Transverse colon (tissue), 4 donors: ENCODE data around the gene KRTAP10-8. TPM values are rescaled to one million over a fixed set of nuclear protein-coding genes. Genes with fewer than 3 reads are reported as not detected.

ENCODE experiments used
- DNase-seq: peaks from one replicate; pipeline ENCODE4 v3.0.0-alpha.2; 2019
- H3K27ac ChIP-seq, 4 donors: fragments of 200-600 bp; sonication (generic); 2 replicates each; pipeline ENCODE4 v1.5.1; 2016 to 2018; ENCODE audit warnings: inconsistent platforms in 4 of 4
- H3K27me3 ChIP-seq: fragments of 200-600 bp; sonication (generic); 2 replicates; pipeline ENCODE4 v1.5.1; 2017; ENCODE audit warnings: inconsistent platforms
- H3K36me3 ChIP-seq, 4 donors: fragments of 200-600 bp; sonication (generic); 2 replicates each; pipeline ENCODE4 v1.5.1; 2017 to 2019; ENCODE audit warnings: inconsistent platforms in 4 of 4
- H3K4me1 ChIP-seq, 4 donors: fragments of 200-600 bp; sonication (generic); 2 replicates each; pipeline ENCODE4 v1.5.1; 2017 to 2020; ENCODE audit warnings: inconsistent platforms in 4 of 4
- H3K4me3 ChIP-seq, 4 donors: fragments of 200-600 bp; sonication (generic); 1 replicate in 1 of 4; 2 replicates in 3 of 4; pipeline versions ENCODE4 v1.5.1 to v1.6.1; 2017 to 2019; ENCODE audit warnings: inconsistent platforms in 4 of 4
- H3K9me3 ChIP-seq, 2 donors: fragments of 200-600 bp; sonication (generic); 2 replicates each; pipeline ENCODE4 v1.5.1; 2017 to 2019; ENCODE audit warnings: inconsistent platforms in 2 of 2
- EP300 ChIP-seq: sonication (generic); formaldehyde crosslinking; IDR thresholded peaks from one replicate; pipeline ENCODE4 v1.6.1; 2017; ENCODE audit warnings: antibody characterized with exemption, low read depth
- POLR2A ChIP-seq: fragments of 450-650 bp; IDR thresholded peaks from one replicate; pipeline ENCODE4 v1.6.1; 2016; ENCODE audit warnings: antibody characterized with exemption, mild to moderate bottlenecking, moderate library complexity
- POLR2AphosphoS5 ChIP-seq, 3 donors: sonication (generic); formaldehyde crosslinking; IDR thresholded peaks; one replicate each; pipeline ENCODE4 v1.6.1; 2016; ENCODE audit warnings: antibody characterized with exemption in 3 of 3
- WGBS, 2 donors: methylation state at CpG; one replicate each; pipeline ENCODE4 v1.1.5; 2018; ENCODE audit warnings: low coverage in 1 of 2; 5-methylcytosine and 5-hydroxymethylcytosine counted together
- in situ Hi-C, 4 donors: fragments of 200-750 bp; cut with MboI; loops; one replicate each; pipeline versions ENCODE4 v1.15.0 to v1.15.1; 2017; ENCODE audit warnings: low sequenced_read_pairs in 3 of 4, low pct_ligation_motif_present in 1 of 4, low pct_unique_long_range_greater_than_20kb in 1 of 4
- intact Hi-C: fragments of 100-400 bp; cut with DNase I; formaldehyde crosslinking; loops from one replicate; pipeline ENCODE4 v1.15.1; 2023; ENCODE audit warnings: low total_unique reads
- total RNA-seq, 4 donors: library from RNA; depleted of rRNA; stranded (reverse); fragments of >200 nt; gene quantifications; one replicate each; pipeline ENCODE4 v1.1.0, GENCODE V29; 2016
- TF ChIP-seq, protein P1 (sequence below), 5 experiments: fragments of 200-600 bp in 3 of 5; fragments of 450-650 bp in 2 of 5; sonication (generic) in 3 of 5; IDR thresholded peaks; 1 replicate in 2 of 5; 2 replicates in 3 of 5; pipeline ENCODE4 v1.5.1; 2016 to 2017; ENCODE audit warnings: antibody characterized with exemption in 5 of 5, inconsistent platforms in 3 of 5, mild to moderate bottlenecking in 2 of 5, moderate library complexity in 1 of 5

KRTAP10-8 gene
- total RNA-seq, 4 donors from 2014 or later, result not detected

DNA sequence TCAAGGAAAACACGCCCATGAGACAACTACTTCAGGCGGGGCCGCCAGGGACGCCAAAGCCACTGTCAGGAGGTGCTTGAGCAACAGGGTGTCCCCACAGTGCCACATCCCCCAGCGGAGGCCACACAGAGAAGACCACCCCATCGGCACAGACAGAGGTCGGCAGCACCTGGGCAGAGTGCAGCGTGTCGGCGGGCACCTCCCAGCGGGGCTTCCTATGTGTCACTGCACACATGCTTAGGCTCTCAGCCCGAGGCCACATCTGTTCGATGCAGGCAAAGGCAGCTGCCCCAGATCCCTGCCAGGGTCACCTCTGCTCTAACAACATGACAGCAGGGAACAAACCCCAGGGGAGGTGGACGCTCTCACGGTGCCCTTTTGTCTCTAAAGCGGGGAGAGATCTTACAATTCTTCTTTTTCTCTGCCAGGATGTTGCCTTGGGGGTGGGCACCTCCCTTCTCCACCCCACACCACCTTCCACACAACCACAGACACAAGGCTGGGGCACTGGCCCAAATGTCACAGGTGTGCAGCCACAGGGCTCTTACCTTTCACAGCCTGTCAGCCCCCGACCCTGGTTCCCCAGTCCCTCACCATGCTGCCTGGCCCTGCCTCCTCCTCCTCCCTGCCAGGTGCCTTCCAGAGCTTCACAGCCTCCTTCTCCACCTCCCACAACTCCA lies 4.2 kb downstream of the KRTAP10-8 start:
- in situ Hi-C loops (no loop called here), intact Hi-C loops (no loop called here)
- Histone ChIP-seq H3K4me1 (peaks cover 0 to 3% (median 0%) of the 10 kb centered on the region in 4 donors), H3K4me3 (no peak overlapping the region), H3K36me3 (no peaks in the 10 kb centered on the region), H3K27ac (no peak overlapping the region), H3K9me3 (peaks cover 0 to 6% of the 10 kb centered on the region in 2 donors), H3K27me3 (no peaks in the 10 kb centered on the region)
- TF ChIP-seq POLR2AphosphoS5 (IDR thresholded peaks at IDR 0.05), result no peak
- no peak for TF ChIP-seq EP300
- TF ChIP-seq, protein P1, sequence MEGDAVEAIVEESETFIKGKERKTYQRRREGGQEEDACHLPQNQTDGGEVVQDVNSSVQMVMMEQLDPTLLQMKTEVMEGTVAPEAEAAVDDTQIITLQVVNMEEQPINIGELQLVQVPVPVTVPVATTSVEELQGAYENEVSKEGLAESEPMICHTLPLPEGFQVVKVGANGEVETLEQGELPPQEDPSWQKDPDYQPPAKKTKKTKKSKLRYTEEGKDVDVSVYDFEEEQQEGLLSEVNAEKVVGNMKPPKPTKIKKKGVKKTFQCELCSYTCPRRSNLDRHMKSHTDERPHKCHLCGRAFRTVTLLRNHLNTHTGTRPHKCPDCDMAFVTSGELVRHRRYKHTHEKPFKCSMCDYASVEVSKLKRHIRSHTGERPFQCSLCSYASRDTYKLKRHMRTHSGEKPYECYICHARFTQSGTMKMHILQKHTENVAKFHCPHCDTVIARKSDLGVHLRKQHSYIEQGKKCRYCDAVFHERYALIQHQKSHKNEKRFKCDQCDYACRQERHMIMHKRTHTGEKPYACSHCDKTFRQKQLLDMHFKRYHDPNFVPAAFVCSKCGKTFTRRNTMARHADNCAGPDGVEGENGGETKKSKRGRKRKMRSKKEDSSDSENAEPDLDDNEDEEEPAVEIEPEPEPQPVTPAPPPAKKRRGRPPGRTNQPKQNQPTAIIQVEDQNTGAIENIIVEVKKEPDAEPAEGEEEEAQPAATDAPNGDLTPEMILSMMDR (IDR thresholded peaks at IDR 0.05), result no peak
- TF ChIP-seq POLR2A, result no peak
- 83% methylated on average over 17 of the region's 17 CpGs; no CpG with 5 or more reads in 1 of the 2 donors for WGBS, 2 donors
- DNase-seq, result no peak

DNA sequence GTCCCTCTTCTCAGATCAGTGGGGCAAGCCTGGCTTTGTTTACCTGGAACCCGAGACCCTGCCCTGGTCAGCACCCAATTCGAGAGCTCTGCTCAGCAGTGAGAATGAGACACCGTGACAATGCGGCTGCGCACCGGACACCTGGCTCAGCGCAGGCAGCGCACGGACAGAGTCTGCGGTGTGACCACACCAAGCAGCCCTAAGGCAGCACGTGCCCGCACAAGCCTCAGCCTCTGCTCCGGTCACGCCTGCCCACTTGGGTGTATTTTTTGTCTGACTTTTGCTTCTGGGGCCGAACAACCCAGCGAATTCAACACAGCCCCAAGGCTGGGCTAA lies 4.7 kb downstream of the KRTAP10-8 start:
- Histone ChIP-seq H3K4me3 (no peak overlapping the region), H3K4me1 (peaks cover 0 to 3% (median 0%) of the 10 kb centered on the region in 4 donors), H3K27me3 (no peaks in the 10 kb centered on the region), H3K36me3 (no peaks in the 10 kb centered on the region), H3K27ac (no peak overlapping the region), H3K9me3 (peaks cover 0 to 6% of the 10 kb centered on the region in 2 donors)
- in situ Hi-C loops (no loop called here), intact Hi-C loops (no loop called here)
- TF ChIP-seq POLR2AphosphoS5 (IDR thresholded peaks at IDR 0.05), result no peak
- TF ChIP-seq EP300, result no peak
- TF ChIP-seq, protein P1 (IDR thresholded peaks at IDR 0.05), result no peak
- no peak for TF ChIP-seq POLR2A
- WGBS, 2 donors, result 85% methylated on average over 16 of the region's 16 CpGs; no CpG with 5 or more reads in 1 of the 2 donors
- no peak for DNase-seq

DNA sequence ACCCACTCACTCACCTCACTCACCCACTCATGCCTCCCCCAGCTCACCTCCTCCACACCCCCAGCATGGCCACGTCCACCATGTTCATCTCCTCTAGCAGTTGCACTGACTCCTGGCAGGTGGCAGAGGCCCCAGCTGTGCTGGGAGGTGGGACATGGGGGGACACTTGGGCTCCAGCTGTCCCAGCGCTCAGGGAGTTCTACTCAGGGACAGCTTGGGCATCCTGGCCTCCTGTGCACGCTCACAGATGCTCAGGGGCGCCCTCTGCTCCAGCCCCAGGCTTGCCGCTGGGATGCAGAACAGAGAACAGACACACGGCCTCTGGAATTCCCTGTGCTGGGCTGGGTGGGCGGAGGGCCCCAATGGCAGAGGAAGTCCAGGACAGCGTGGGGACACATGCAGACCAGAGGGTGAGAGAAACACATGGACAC lies 5.2 kb downstream of the KRTAP10-8 start:
- Histone ChIP-seq H3K9me3 (peaks cover 0 to 6% of the 10 kb centered on the region in 2 donors), H3K4me3 (no peak overlapping the region), H3K27me3 (no peaks in the 10 kb centered on the region), H3K36me3 (no peaks in the 10 kb centered on the region), H3K4me1 (peaks cover 0 to 3% (median 0%) of the 10 kb centered on the region in 4 donors), H3K27ac (no peak overlapping the region)
- DNase-seq, result no peak
- intact Hi-C loops (no loop called here), in situ Hi-C loops (no loop called here)
- TF ChIP-seq, protein P1 (IDR thresholded peaks at IDR 0.05), result no peak
- TF ChIP-seq POLR2A (no peak), POLR2AphosphoS5 (IDR thresholded peaks at IDR 0.05) (no peak), EP300 (no peak)
- 59% methylated on average over 8 of the region's 8 CpGs; no CpG with 5 or more reads in 1 of the 2 donors for WGBS, 2 donors

DNA sequence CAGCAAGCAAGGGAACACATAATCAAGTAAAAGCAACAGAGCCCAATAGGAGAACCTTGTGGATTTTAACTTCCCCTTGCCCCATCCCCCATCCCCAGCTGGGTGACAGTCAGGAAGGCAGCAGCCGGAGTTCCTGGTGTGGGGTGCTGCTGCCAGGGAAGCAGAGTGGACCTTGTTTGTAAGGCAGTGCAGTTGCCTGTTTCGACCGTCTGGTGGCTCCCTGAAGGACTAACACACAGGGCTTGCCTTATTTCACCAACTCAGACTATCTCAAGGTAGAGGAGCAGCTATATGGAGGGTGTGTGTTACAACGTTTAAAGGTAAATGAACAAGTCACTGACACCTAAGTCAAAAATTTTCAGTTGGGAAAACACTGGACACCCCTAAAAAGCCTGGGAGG lies 6.6 kb downstream of the KRTAP10-8 start:
- WGBS, 2 donors, result 39% methylated on average over 4 of the region's 4 CpGs; no CpG with 5 or more reads in 1 of the 2 donors
- in situ Hi-C loops, result no loop called here
- Histone ChIP-seq H3K36me3 (no peaks in the 10 kb centered on the region), H3K27me3 (no peaks in the 10 kb centered on the region), H3K4me1 (peaks cover 0 to 3% (median 0%) of the 10 kb centered on the region in 4 donors), H3K4me3 (no peak overlapping the region), H3K27ac (peak overlapping the region in 1 of 4 donors; percentile 3), H3K9me3 (peaks cover 5 to 13% of the 10 kb centered on the region in 2 donors)
- intact Hi-C loops, result no loop called here
- no peak for TF ChIP-seq POLR2A
- TF ChIP-seq, protein P1 (IDR thresholded peaks at IDR 0.05), result peak in 1 of 5 experiments; percentile 25
- TF ChIP-seq POLR2AphosphoS5 (IDR thresholded peaks at IDR 0.05), result no peak
- no peak for TF ChIP-seq EP300
- peak; percentile 22 for DNase-seq
